ENCODE data around the gene NCF2. TPM values are rescaled to one million over a fixed set of nuclear protein-coding genes. Genes with fewer than 3 reads are reported as not detected.

The NCF2 gene
- total and polyA plus RNA-seq, 2 donors (not counting 3 experiments of a cell fraction or from before 2014, with no cell fraction given), result 0.03 TPM; not detected in 1

- H4K20me1 ChIP-seq (replicated peaks; ENCODE audit: control insufficient read depth, extremely low read depth, insufficient read depth, low read length), result no peaks in the 10 kb centered on the region
- no peak overlapping the region for H3K4me2 ChIP-seq (ENCODE audit: insufficient read depth, low read length)
- no peak overlapping the region for H2AFZ ChIP-seq (ENCODE audit: low read depth, low read length)
- H3K4me3 ChIP-seq (replicated peaks in 1 of 3; ENCODE audit: insufficient read depth in 1 of 3, low read depth in 1 of 3, low read length in 3 of 3), result no peak overlapping the region
- DNase-seq (ENCODE audit: low read depth, low spot score) (no peak), FAIRE-seq (no peak)
- dilution Hi-C loops (cut with MboI; ENCODE audit: extremely low pct_ligation_motif_present, low sequenced_read_pairs), result no loop called here
- H3K9me1 ChIP-seq (replicated peaks; ENCODE audit: control insufficient read depth, extremely low read depth, insufficient read depth, low read length), result no peaks in the 10 kb centered on the region
- POLR2A ChIA-PET, result no interaction called here
- CTCF ChIA-PET, result no interaction called here
- no peak overlapping the region for H3K9ac ChIP-seq (replicated peaks; ENCODE audit: extremely low read depth, insufficient read depth, low read length)
- no TSS peak for BruUV-seq (replicated peaks)
- no peaks in the 10 kb centered on the region for H3K9me3 ChIP-seq (replicated peaks; ENCODE audit: control insufficient read depth, insufficient read depth, low read length)
- TF ChIP-seq FOS (IDR thresholded peaks at IDR 0.05; ENCODE audit: borderline replicate concordance, insufficient read depth, low read length), result no peak
- TF ChIP-seq EZH2 (IDR thresholded peaks at IDR 0.05; ENCODE audit: borderline replicate concordance, low read depth, low read length, severe bottlenecking), result no peak
- TF ChIP-seq MYC (IDR thresholded peaks at IDR 0.05; ENCODE audit: low read depth, low read length), result no peak
- TF ChIP-seq, protein P1, sequence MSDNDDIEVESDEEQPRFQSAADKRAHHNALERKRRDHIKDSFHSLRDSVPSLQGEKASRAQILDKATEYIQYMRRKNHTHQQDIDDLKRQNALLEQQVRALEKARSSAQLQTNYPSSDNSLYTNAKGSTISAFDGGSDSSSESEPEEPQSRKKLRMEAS (IDR thresholded peaks at IDR 0.05; ENCODE audit: insufficient read depth, insufficient read length), result no peak
- TF ChIP-seq GATA2 (IDR thresholded peaks at IDR 0.05; ENCODE audit: insufficient read depth, insufficient read length, low read depth, low read length), result no peak
- no peak for TF ChIP-seq JUN (IDR thresholded peaks at IDR 0.05; ENCODE audit: borderline replicate concordance, insufficient read depth, insufficient read length, low read depth)
- TF ChIP-seq CTCF (IDR thresholded peaks at IDR 0.05; ENCODE audit: extremely low read depth in 1 of 2, insufficient read depth in 1 of 2, low read depth in 1 of 2, low read length in 2 of 2), result no peak
- no peak for TF ChIP-seq POLR2A (IDR thresholded peaks at IDR 0.05; ENCODE audit: low read depth, low read length)
- TF ChIP-seq POLR2AphosphoS5 (IDR thresholded peaks at IDR 0.05; ENCODE audit: insufficient read depth, low read depth, low read length), result no peak
- no peaks in the 10 kb centered on the region for H3K79me2 ChIP-seq (ENCODE audit: control insufficient read depth, insufficient read depth, low read length)
- intact Hi-C loops (cut with micrococcal nuclease), result no loop called here
- H3K27me3 ChIP-seq (ENCODE audit: control insufficient read depth in 2 of 2, insufficient read depth in 2 of 2, low read length in 2 of 2), result no peaks in the 10 kb centered on the region
- no peaks in the 10 kb centered on the region for H3K36me3 ChIP-seq (ENCODE audit: control insufficient read depth in 2 of 2, extremely low read depth in 1 of 2, insufficient read depth in 2 of 2, low read length in 2 of 2)
- no peak overlapping the region for H3K27ac ChIP-seq (ENCODE audit: insufficient read depth, low read depth, low read length)
- peaks cover 16% of the 10 kb centered on the region for H3K4me1 ChIP-seq (ENCODE audit: control insufficient read depth, extremely low read depth, insufficient read depth, low read length)
Observed at GRCh38 chr1:183612407-183612806, 22.1 kb upstream of the NCF2 start.

Data from endothelial cell of umbilical vein (primary cell).